HuH-7 (cell line): ENCODE results near the gene NXPE3.
A peak's percentile ranks its signal among the peaks of the same experiment; 100 is the strongest.

Experiments used
- DNase-seq: peaks from one replicate; pipeline ENCODE4 v3.0.0; 2011; ENCODE audit warnings: low spot score

NXPE3 gene

DNA sequence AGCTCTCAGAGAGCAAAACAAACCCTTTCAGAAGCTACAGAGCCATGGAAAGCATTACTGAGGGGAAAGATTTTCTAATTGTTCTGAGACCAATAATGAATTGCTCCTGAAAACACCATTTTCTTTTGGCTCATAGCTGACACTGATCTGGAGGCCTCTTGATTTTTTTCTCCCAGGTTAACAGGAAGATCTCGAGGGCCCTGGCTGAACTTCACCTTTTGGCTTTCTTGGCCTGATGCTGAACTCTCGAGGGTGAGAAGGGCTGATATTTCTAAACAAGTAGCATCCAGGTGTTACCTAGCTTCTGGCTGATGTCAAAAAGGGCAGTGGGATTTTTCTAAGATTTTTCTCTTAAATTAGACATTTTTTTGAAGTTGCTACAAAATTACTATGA, 50.4 kb downstream of the NXPE3 start:
- no peak for DNase-seq

DNA sequence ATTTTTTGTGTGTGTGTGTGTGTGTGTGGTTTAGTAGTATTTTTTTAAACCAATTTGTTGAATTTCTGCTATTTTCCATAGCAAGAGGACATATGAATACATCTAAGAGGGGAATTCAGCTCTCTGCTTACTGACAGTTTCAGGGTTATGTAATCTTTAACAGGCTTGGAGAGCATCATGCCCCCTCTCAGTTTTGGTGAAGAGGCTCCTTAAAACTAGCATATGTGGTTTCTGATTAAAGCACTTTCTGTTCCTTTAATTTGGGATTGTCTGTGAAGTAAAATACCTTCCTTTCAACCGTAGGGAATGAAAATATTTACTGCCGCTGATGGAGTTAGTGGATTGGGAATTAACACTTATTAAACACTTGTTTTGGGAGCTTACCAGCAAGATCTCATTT, 50.9 kb downstream of the NXPE3 start:
- DNase-seq = no peak

DNA sequence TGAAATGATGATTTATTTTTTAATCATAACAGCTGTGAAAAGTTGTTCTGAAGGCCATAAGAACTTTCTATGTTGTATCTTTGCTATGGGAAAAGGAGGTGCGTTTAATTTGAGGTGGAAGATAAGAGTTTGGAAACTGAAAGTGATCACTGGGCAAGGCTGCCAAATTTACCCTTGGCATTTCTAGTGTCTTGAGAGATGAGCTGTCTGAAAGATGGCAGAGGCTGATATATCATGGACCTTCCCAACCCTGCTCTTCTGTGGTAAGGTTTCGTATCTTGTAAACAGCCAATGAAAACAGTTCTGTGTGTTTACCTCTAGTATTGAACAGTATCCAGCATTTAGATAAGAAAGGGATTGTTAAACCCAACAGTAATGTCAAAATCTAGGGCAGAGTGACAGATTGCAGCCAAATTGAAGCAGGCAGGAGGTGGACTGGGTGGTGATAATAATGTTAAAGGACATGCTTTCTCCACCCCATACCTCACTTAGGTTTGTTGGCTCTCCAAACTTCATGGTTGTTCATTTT, 54.5 kb downstream of the NXPE3 start:
- DNase-seq = no peak

DNA sequence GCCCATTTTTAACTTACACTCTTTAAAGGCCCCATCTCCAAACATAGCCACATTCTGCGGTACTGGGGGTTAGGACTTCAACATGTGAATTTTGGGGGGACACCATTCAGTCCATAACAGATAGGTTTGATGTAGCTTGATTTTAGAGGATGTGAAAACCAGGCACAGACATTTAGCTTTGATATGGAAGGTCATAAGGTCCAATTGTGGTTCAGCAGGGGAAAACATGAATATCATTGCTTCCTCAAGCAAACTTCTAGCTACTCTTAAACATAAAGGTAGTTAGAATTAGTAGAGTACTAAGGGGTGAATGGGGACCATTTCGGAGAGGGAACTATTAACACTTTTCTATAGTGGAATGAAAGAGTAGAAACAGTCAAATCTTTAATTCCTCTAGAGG, 56.7 kb downstream of the NXPE3 start:
- DNase-seq = no peak

DNA sequence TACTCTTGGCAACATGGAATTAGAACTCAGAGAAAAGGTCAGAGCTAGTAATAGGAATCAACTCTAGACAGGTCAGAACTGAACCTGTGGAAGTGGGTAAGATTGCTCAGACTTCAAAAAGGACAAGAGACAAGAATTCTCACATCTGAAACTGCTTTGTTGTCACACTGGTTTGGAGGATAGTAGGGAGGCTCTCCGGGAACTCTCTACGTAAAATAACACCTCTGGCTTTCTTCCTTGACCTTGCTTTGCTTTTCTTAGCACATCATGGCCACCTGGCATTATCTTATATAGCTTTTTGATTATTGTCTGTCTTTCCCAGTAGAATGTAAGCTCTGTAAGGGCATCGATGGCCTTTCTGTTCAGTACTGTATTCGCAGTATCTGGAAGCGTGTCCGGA, 57.1 kb downstream of the NXPE3 start:
- no peak for DNase-seq

DNA sequence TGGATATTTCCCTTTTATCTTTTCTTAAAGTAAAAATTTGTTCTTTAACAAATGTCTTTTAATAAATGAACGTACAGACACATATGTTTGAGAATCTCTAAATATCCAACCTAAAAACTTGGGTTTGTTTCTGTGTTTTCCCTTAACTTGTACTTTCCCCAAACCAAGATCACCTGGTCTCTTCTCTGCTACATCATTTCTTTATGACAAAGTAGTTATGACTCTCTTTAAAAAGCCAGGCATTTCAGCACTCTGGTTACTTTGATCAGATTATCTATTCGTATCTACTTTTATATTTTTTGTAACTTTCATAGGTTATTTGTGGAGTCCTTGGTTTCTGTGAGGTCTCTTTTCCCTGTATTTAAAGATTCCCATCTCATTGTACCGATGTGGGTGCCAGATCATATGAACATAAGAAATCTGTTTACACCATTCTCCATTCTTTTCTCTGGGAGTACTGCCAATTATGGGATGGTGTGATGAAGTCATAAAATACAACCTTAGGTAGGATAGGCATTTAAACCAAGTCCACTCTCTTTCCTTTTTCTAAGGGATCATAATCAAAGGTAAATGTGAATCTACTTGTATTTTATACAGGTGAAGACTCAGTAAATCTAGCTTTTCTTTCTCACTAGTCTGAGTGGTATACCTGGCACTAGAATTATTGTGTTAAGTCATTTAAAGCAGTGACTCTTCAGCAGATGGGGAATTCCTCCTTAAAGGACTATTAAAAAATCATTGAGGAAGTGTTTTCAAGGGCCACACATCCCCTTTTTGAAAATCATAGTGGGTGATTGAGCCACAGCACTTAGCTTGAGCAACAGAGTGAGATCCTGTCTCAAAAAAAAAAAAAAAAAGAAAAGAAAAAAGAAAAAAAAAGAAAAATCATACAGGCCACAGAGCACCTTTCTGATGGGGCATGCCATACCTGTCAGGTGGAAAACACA, 57.9 kb downstream of the NXPE3 start:
- no peak for DNase-seq

DNA sequence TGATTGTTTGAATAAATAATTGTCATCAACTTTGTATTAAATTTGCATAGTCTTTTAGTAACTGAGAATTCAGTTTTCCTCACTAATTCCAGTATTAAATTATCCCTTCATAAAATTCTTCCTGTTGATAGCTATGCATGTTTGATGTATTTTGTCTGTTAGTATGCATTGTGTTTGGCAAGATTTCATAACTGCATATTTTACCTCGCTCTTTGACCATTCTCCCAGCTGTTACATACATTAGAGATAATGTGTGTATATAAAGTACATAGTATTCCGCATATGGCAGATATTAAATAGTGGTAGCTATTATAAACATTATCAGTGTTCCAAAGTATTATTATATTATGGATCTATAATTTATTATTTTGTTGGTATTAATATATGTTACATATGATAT, 59.7 kb downstream of the NXPE3 start:
- DNase-seq = no peak

DNA sequence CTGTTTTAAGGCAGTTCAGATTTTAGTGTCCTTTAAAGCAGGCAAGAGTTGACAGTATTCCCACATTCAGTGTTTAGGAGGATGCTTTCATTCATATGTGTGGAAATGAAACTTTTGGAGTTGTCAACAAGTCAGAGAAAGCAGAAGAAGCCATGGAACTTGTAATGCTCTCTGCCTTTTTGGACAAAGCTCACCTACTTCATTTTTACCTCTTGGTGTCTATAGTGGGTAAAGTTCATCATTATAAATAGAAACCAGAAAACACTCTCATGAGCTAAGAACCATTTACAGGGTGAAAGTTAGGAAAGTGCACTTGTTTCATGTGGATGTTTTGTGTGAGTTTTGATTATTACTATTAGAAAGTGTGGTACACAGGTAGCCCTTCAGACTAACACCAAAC, 61.1 kb downstream of the NXPE3 start:
- DNase-seq = no peak

DNA sequence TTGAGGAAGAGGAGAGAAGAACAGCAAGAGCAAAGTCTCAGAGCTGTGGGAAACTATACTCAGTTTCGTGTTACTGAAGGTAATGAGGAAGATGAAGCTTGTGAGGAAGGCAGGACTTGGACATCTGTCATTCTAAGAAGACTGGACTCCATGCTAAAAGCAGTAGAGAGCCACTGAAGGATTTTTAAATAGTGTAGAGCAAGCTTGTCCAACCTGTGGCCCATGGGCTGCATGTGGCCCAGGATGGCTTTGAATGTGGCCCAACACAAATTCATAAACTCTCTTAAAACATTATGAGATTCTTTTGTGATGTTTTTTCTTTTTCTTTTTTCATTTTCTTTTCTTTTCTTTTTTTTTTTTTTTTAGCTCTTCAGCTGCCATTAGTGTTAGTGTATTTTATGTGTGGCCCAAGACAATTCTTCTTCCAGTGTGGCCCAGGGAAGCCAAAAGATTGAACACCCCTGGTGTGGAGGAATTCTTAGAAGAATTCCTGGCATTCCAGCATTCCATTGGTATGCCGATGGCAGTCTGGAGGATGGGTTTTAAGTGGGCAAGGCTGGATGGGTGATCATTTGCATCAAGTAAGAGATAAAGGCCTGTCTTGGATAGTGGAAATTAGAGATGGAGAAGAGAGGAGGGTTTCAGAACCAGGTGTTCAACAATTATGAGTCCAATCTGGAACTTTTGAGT, 63.4 kb downstream of the NXPE3 start:
- no peak for DNase-seq

DNA sequence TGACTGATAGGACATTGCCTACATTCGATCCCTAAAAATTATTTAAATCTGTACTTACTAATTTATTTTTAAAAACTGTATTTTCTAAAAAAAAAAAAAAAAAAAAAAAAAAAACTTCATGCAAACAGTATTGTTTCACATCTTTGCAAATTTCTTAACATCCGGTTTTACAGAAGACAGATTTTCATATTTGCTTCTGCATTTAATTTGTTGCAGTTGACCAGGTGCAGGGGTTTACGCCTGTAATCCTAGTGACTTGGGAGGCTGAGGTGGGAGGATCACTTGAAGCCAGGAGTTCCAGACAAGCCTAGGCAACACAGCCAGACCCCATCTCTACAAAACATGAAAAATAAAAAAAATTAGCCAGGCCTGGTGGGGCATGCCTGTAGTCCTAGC, 63.9 kb downstream of the NXPE3 start:
- no peak for DNase-seq

DNA sequence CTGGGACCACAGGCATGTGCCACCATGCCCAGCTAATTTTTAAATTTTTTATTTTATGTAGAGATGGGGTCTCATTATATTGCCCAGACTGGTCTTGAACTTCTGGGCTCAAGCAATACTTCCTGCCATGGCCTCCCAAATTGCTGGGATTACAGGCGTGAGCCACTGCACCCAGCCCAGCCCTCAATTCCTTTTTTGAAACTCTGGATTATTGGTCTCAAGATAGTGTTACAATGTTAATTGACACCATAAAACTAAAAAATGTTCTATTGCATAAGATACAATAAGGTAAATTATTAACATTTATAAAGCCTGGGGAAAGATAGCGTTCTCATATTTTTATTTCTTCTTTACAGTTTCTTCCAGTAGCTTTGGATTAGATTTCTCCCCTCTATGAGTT, 66.4 kb downstream of the NXPE3 start:
- no peak for DNase-seq

DNA sequence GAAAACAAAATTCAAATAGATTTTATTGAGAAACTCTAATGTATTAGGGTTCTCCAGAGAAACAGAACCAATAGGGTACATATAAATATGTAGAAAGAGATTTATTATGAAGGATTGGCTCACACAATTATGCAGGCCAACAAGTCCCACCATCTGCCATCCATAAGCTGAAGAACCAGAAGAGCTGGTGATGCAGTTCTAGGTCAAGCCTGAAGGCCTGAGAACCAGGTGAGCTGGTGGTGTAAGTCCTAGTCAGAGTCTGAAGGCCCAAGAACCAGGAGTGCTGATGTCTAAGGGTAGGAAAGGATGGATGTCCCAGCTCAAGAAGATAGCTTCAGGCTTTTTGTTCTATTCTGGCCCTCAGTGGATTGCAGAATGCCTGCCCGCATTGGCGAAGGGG, 67.7 kb downstream of the NXPE3 start:
- DNase-seq = no peak

DNA sequence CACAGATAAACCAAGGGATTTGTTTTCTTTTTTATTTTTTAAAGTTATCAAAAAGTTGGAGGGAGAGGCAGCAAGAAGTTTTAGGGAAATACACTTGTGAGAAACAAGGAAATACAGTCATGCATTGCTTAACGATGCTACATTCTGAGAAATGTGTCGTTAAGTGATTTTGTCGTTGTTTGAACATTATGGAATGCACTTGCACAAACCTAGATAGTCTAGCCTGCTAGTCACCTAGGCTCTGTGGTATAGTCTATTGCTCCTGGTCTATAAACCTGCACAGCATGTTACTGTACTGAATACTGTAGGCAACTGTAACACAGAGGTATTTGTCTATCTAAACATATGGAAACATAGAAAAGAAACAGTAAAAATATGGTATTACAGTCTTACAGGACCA, 68.3 kb downstream of the NXPE3 start:
- no peak for DNase-seq

DNA sequence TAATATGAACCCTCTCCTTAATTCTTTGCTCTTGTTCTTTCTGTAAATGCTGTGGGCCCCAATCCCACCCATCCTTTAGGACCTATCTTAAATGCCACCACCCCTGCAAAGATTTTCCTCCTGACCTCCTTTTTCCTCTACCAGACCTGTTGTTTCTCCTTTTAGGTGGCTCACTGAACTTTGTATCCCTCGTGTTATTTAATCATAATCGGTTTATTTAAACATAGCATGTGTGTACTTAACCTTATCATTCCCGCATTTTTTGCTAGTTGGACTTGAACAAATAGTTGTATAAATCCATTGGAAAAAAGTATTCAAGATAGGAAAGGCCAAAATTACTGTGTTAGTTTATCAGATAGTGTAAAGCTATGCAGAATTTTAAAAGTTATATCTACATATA, 69.3 kb downstream of the NXPE3 start:
- peak; percentile 71 for DNase-seq

DNA sequence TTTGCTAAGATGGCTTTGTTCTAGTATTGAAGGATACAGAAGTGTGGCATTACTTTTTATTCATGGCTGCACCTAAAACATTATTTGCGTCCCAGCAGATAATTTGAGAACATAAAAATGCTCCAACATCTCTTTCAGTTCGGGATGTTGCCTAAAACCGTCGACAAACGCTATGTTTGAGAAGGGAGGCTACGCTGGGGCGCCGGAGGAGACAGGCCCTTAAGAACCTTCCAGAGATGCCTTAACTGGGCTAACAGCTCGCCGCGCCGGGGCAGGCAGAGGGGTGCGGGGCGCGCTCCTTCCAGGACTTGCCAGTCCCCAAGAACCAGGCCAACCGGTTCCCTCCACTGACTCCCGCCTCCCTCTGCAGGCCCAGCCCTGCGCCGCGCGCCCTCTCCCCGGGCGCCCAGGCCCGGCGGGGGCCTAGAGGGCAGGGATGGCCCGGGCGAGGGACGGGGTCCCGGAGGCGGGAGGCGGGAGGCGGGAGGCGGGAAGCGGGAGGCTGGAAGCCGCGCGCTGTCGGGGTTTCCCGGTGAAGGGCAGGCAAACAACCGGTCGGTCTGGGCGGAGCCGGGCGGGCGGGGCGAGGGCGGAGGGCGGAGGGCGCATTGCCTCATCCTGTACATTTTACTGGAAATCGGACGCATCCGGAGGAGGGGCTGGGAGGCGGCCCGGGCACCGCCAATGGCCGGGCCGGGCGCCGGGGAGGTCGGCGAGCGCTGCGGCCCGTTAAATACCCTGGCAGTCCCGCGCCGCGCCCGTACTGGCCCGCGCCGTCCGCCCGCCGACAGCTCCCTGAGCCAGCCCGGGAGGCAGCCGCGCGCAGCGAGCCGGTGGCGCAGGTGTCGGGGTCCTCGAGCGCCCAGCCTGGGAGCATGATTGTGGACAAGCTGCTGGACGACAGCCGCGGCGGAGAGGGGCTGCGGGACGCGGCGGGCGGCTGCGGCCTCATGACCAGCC, 70.0 kb downstream of the NXPE3 start, which contains the start of gene NFKBIZ:
Gene NFKBIZ (plus strand): TSS at position 761 of the 960 bp plus-strand sequence. CDS start 115 bp downstream, at position 876.
- DNase-seq = peak; percentile 96

DNA sequence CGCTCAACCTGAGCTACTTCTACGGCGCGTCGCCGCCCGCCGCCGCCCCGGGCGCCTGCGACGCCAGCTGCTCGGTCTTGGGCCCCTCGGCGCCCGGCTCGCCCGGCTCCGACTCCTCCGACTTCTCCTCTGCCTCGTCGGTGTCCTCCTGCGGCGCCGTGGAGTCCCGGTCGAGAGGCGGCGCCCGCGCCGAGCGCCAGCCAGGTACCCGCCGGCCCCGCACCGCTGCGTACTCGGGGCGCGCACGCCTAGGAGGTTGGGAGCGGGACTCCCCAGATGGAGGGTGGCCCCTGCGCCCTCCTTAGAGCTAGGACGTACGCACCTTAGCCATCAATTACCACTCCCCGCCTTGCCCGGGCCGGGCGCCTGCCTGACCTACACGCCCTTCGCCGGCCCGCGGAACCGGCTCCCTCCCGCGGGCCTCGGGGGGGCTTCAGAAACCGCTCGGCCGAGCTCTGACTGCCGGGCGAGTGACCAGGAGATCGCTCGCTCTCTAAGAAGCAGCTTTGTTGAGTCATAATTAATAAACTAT, 70.8 kb downstream of the NXPE3 start:
- no peak for DNase-seq

DNA sequence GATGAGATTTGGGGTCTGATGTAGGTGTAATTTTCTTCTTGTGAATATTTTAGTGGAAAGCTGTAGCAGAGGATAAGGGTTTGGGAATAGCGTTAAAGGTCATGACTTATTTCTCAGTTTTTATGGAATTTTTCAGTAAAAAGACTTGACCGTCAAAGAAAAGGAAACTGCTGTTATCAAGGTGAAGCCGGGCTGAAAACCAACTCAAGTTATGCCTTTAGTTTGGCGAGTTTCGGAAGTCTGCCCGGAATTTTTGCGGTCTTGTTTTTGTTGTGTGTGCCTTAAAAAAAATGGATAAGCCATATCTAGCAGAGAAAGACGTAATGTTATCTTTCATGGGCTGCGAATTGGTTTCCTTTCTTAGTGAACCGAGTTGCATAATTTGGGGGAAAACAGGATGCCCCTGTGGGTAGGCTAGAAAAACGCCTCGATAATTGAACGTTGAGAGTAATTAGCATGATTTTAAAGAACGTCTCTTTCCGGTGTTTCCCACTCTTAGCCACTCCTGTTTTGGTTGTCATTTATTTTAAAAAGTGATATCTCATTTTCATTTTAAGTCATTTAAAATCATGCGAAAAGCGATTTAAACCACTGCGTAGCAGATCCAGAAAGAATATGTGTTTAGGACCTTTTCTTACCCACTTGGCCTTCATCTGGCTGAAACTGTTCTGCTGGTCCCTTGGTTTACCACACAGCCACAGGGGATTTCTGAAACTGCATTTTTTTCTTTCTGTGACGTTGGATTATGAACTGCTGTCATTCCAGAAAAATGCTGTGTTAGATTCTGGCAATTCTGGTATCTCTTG, 71.4 kb downstream of the NXPE3 start:
- no peak for DNase-seq

DNA sequence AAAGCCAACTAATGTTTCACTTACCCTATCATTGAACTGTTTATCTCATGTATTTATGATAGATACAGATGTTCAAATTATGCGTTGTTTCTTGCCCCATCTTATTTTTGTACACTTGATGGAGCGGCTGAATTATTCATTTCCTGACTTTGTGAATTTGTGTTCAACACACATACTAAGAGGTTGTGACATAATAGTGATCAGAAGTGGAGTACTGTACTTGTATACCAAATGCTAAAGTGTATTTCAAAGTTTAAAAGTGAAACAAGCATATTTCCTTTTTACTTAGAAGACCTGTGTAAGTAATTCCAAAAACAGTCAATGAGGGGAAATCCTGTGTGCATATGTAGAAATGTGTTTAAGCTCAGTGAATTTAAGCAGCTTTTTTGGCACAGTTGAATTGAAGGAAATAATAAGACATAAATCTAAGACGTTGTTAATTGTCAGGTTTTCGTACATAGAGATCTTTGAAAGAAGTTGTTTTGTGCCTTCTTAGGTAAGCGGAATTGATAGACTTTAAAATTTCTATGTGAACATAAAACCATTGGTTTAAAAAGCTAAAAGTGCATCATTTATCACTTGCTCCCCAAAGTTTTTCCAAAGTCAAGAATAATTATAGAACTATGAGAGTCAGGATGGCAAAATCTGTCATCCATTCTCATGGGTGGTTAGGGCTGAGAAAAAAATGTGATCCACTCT, 72.2 kb downstream of the NXPE3 start:
- no peak for DNase-seq

DNA sequence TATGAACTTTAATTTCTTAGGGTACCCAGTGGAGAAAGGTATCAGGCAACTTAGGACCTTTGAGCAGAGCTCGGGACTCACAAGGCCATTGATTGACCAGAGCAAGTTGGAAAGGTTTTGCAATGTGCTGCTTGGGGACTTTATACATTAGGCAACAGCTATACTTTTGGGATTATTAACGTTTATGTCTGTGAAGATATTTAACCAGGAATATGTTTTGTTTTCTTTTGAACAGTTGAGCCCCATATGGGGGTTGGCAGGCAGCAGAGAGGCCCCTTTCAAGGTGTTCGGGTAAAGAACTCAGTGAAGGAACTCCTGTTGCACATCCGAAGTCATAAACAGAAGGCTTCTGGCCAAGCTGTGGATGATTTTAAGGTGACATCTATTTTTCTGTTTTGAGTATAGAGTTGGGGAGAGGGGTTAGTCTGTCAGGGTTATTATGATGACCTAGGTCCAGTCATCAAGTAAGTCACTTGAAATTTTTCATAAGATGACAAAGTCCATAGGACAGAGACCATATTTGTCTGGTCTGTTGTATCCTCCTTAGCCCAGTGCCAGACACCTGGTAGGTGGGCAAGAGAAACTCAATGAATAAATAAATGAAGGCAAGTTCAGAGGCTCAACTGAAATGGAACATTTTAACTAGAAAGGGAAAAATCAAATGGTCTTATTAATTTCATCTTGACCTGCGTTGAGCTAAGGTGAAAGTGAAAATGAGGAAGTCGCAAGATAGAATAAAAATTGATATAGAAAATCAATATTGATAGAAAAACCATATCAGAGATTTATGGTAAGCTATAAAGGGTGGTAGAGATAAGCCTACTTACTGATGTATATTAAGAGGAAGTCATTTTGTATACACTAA, 73.1 kb downstream of the NXPE3 start:
- no peak for DNase-seq
